Endothelial cell of umbilical vein (primary cell): ENCODE results near the gene LGALS1. TPM values are rescaled to one million over a fixed set of nuclear protein-coding genes. Genes with fewer than 3 reads are reported as not detected.

ENCODE experiments used
- BruUV-seq: library from RNA; stranded (reverse); fragments of 400-500 nt; replicated peaks from 2 replicates; lab custom pipeline; 2021; lab: Mats Ljungman, UMichigan
- CTCF ChIA-PET: fragments of 300-600, 350-600 bp; sonication (Branson Sonifier 250); formaldehyde crosslinking; loops from one replicate; lab custom pipeline; 2021; ENCODE audit warnings: antibody characterized with exemption, inconsistent platforms; lab: Charles Lee
- POLR2A ChIA-PET: fragments of 300-600, 350-600 bp; sonication (Branson Sonifier 250); formaldehyde crosslinking; loops from one replicate; lab custom pipeline; 2021; ENCODE audit warnings: antibody characterized with exemption, inconsistent platforms; lab: Charles Lee
- DNase-seq: peaks from one replicate; pipeline ENCODE4 v3.0.0-alpha.2; 2011; ENCODE audit warnings: low read depth, low spot score
- FAIRE-seq: peaks from 2 replicates; lab custom pipeline; 2011; peaks lifted over from hg19 to GRCh38; lab: Jason Lieb, UNC
- H2AFZ ChIP-seq: 2 replicates; pipeline ENCODE4 v1.6.0; 2012; ENCODE audit warnings: low read depth, low read length, control low read depth, inconsistent platforms
- H3K27ac ChIP-seq: 2 replicates; pipeline ENCODE4 v1.5.1; 2011; ENCODE audit warnings: low read depth, mild to moderate bottlenecking, control low read depth, low read length, moderate library complexity; ENCODE audit not compliant: insufficient read depth
- H3K27me3 ChIP-seq, 2 experiments: 2 replicates each; pipeline versions ENCODE4 v1.6.0 to v1.6.1; 2011; ENCODE audit warnings: low read length in 2 of 2, mixed read lengths in 1 of 2; ENCODE audit not compliant: control insufficient read depth in 2 of 2, insufficient read depth in 2 of 2
- H3K36me3 ChIP-seq, 2 experiments: 2 replicates in 1 of 2; 3 replicates in 1 of 2; pipeline ENCODE4 v1.5.1; 2011; ENCODE audit warnings: low read length in 2 of 2, mild to moderate bottlenecking in 1 of 2, moderate library complexity in 1 of 2; ENCODE audit not compliant: control insufficient read depth in 2 of 2, insufficient read depth in 2 of 2; ENCODE audit errors: extremely low read depth in 1 of 2
- H3K4me1 ChIP-seq: 3 replicates; pipeline ENCODE4 v1.5.1; 2011; ENCODE audit warnings: mild to moderate bottlenecking, low read length; ENCODE audit not compliant: control insufficient read depth, insufficient read depth; ENCODE audit errors: extremely low read depth
- H3K4me2 ChIP-seq: 2 replicates; pipeline ENCODE4 v1.6.1; 2011; ENCODE audit warnings: low read length, control low read depth, mixed read lengths; ENCODE audit not compliant: insufficient read depth
- H3K4me3 ChIP-seq, 3 experiments: fragments of 200-600 bp in 1 of 3; sonication (generic), shearing (Covaris generic) in 1 of 3; replicated peaks in 1 of 3; 2 replicates each; pipeline ENCODE4 v1.5.1; 2011 to 2016; ENCODE audit warnings: control low read depth in 3 of 3, low read length in 3 of 3, mild to moderate bottlenecking in 2 of 3, inconsistent platforms in 1 of 3, low read depth in 1 of 3, moderate library complexity in 1 of 3; ENCODE audit not compliant: insufficient read depth in 1 of 3
- H3K79me2 ChIP-seq: 2 replicates; pipeline ENCODE4 v1.6.0; 2012; ENCODE audit warnings: low read length, inconsistent platforms; ENCODE audit not compliant: control insufficient read depth, insufficient read depth
- H3K9ac ChIP-seq: replicated peaks from 2 replicates; pipeline ENCODE3; 2011; ENCODE audit warnings: low read length, control low read depth; ENCODE audit not compliant: insufficient read depth; ENCODE audit errors: extremely low read depth
- H3K9me1 ChIP-seq: replicated peaks from 3 replicates; pipeline ENCODE4 v1.6.0; 2011; ENCODE audit warnings: mild to moderate bottlenecking, low read length; ENCODE audit not compliant: control insufficient read depth, insufficient read depth; ENCODE audit errors: extremely low read depth
- H3K9me3 ChIP-seq: replicated peaks from 2 replicates; pipeline ENCODE4 v1.5.1; 2012; ENCODE audit warnings: low read length, inconsistent platforms; ENCODE audit not compliant: control insufficient read depth, insufficient read depth
- H4K20me1 ChIP-seq: replicated peaks from 2 replicates; pipeline ENCODE3; 2011; ENCODE audit warnings: mild to moderate bottlenecking, low read length; ENCODE audit not compliant: control insufficient read depth, insufficient read depth; ENCODE audit errors: extremely low read depth
- EZH2 ChIP-seq: IDR thresholded peaks from 2 replicates; pipeline ENCODE4 v1.6.1; 2012; ENCODE audit warnings: borderline replicate concordance, low read depth, mild to moderate bottlenecking, moderate library complexity, low read length, inconsistent platforms; ENCODE audit not compliant: severe bottlenecking
- FOS ChIP-seq: IDR thresholded peaks from 2 replicates; pipeline ENCODE4 v1.6.1; 2011; ENCODE audit warnings: mild to moderate bottlenecking, low read length, moderate library complexity, borderline replicate concordance; ENCODE audit not compliant: insufficient read depth
- GATA2 ChIP-seq: IDR thresholded peaks from 2 replicates; pipeline ENCODE4 v1.7.0; 2011; ENCODE audit warnings: low read depth, mild to moderate bottlenecking, moderate library complexity, mixed read lengths, low read length; ENCODE audit not compliant: insufficient read length, insufficient read depth
- JUN ChIP-seq: IDR thresholded peaks from 2 replicates; pipeline ENCODE4 v1.6.1; 2011; ENCODE audit warnings: borderline replicate concordance, low read depth; ENCODE audit not compliant: insufficient read length, insufficient read depth
- MYC ChIP-seq: IDR thresholded peaks from one replicate; pipeline ENCODE4 v1.6.1; 2011; ENCODE audit warnings: mild to moderate bottlenecking, low read depth, low read length
- POLR2A ChIP-seq: IDR thresholded peaks from 2 replicates; pipeline ENCODE4 v1.6.1; 2012; ENCODE audit warnings: low read depth, mild to moderate bottlenecking, control low read depth, low read length
- POLR2AphosphoS5 ChIP-seq: IDR thresholded peaks from 2 replicates; pipeline ENCODE4 v1.6.1; 2012; ENCODE audit warnings: low read depth, mild to moderate bottlenecking, control low read depth, low read length, moderate library complexity; ENCODE audit not compliant: insufficient read depth
- dilution Hi-C: fragments of 300-500 bp; cut with MboI; formaldehyde crosslinking; loops from one replicate; pipeline ENCODE4 v1.15.0; 2019; ENCODE audit warnings: low sequenced_read_pairs; ENCODE audit not compliant: extremely low pct_ligation_motif_present
- intact Hi-C: fragments of 100-400 bp; cut with micrococcal nuclease; formaldehyde crosslinking; loops from one replicate; pipeline ENCODE4 v1.10.0; 2022
- polyA plus RNA-seq, 4 experiments: library from polyadenylated mRNA; depleted of rRNA in 3 of 4; stranded (reverse) in 3 of 4; unstranded in 1 of 4; fragments of >200 nt; gene quantifications; 2 replicates each; pipeline versions ENCODE4 v1.2.1 to v1.2.3, GENCODE V29; 2011 to 2012; ENCODE audit warnings: missing spikeins in 1 of 4
- total RNA-seq: library from RNA; stranded (reverse); gene quantifications from 2 replicates; pipeline ENCODE4 v1.2.3, GENCODE V29; 2021
- TF ChIP-seq, protein P1 (sequence below): IDR thresholded peaks from 2 replicates; pipeline ENCODE4 v1.6.1; 2011; ENCODE audit not compliant: insufficient read depth, insufficient read length
- TF ChIP-seq, protein P2 (sequence below), 2 donors: IDR thresholded peaks; 1 replicate in 1 of 2; 2 replicates in 1 of 2; pipeline ENCODE4 v1.5.1; 2011; ENCODE audit warnings: low read length in 2 of 2, mild to moderate bottlenecking in 2 of 2, moderate library complexity in 2 of 2, control low read depth in 1 of 2, inconsistent platforms in 1 of 2, low read depth in 1 of 2; ENCODE audit not compliant: insufficient read depth in 1 of 2; ENCODE audit errors: extremely low read depth in 1 of 2

The LGALS1 gene
- total and polyA plus RNA-seq, 2 donors (not counting 3 experiments of a cell fraction or from before 2014, with no cell fraction given), result 2,698 to 13,642 TPM

DNA sequence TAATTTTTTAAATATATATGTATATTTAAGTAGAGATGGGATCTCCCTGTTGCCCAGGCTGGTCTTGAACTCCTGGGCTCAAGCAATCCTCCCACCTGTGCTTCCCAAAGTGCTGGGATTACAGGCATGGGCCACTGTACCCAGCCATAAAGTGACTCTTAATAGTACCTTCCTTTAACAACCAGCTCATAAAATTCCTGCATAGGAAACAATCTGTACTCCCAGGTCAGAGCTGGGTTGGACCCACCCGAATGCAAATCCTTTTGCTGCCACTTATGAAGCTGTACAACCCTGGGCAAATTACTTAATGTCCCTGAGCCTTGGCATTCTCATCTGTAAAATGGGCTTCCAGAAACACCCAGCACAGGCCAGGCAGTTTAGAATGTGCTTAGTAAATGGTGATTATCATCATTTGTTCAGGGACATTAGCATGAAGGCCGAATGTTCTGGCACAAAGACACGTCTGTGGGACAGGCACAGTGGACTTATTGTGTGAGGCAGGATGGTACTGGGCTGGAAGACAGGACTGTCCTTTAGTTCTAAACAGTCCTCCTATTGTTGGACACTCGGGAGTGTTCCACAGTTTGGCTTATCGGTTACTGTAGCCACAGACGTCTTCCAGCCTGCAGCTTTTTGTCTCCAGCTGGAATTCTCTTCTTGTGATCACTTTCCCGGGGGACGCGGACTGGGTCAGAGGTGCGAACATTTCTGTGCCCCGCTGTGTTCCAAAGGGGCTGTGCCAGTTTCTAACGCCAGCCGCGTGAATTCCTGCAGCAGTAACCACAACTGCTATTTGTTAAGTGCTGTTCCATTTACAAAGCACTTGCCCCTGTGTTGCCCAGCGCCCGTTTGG is 11.0 kb upstream of the LGALS1 start:
- POLR2A ChIA-PET, result no interaction called here
- H3K27me3 ChIP-seq, result no peaks in the 10 kb centered on the region
- no peak overlapping the region for H3K9ac ChIP-seq
- FAIRE-seq (no peak), DNase-seq (no peak)
- BruUV-seq, result no TSS peak
- no peaks in the 10 kb centered on the region for H4K20me1 ChIP-seq
- peaks cover 5% of the 10 kb centered on the region for H3K4me1 ChIP-seq
- intact Hi-C loops, result no loop called here
- no peaks in the 10 kb centered on the region for H3K9me1 ChIP-seq
- H3K79me2 ChIP-seq, result peaks cover 28% of the 10 kb centered on the region
- no peak overlapping the region for H3K4me3 ChIP-seq
- peaks cover 0 to 10% of the 10 kb centered on the region in 2 experiments for H3K36me3 ChIP-seq
- no peaks in the 10 kb centered on the region for H3K9me3 ChIP-seq
- CTCF ChIA-PET, result interaction anchor here (0.7 to 8.6 kb wide), 7 partner anchors 8 to 62 kb away, joined by 3 to 220 read pairs (median 4); partner anchors contain the start of gene NOL12
- TF ChIP-seq, protein P1, sequence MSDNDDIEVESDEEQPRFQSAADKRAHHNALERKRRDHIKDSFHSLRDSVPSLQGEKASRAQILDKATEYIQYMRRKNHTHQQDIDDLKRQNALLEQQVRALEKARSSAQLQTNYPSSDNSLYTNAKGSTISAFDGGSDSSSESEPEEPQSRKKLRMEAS, result no peak
- TF ChIP-seq JUN (no peak), POLR2AphosphoS5 (no peak), POLR2A (no peak), GATA2 (no peak)
- no peak overlapping the region for H3K4me2 ChIP-seq
- no peak overlapping the region for H2AFZ ChIP-seq
- H3K27ac ChIP-seq, result no peak overlapping the region
- dilution Hi-C loops, result no loop called here

DNA sequence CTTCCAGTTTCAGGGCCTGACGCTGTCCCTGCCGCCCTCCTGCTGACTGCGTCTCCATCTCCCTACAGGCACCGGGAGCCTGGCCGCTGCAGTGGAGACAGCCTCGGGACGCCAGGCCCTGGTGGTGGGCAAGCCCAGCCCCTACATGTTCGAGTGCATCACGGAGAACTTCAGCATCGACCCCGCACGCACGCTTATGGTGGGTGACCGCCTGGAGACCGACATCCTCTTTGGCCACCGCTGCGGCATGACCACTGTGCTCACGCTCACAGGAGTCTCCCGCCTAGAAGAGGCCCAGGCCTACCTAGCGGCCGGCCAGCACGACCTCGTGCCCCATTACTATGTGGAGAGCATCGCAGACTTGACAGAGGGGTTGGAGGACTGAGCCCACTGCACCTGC is 9.9 kb upstream of the LGALS1 start:
- H3K36me3 ChIP-seq, result peaks cover 0 to 10% of the 10 kb centered on the region in 2 experiments
- H4K20me1 ChIP-seq, result no peaks in the 10 kb centered on the region
- H2AFZ ChIP-seq, result no peak overlapping the region
- H3K9me1 ChIP-seq, result no peaks in the 10 kb centered on the region
- dilution Hi-C loops, result no loop called here
- no peak overlapping the region for H3K27ac ChIP-seq
- intact Hi-C loops, result no loop called here
- H3K27me3 ChIP-seq, result no peaks in the 10 kb centered on the region
- no peak overlapping the region for H3K4me3 ChIP-seq
- ChIA-PET POLR2A (no interaction called here), CTCF (interaction anchor here (8.6 kb wide), 1 partner anchor 17 kb away, joined by 220 read pairs; the partner anchor contains the start of gene NOL12)
- peaks cover 17% of the 10 kb centered on the region for H3K79me2 ChIP-seq
- H3K4me1 ChIP-seq, result no peaks in the 10 kb centered on the region
- BruUV-seq, result no TSS peak
- TF ChIP-seq, protein P2, sequence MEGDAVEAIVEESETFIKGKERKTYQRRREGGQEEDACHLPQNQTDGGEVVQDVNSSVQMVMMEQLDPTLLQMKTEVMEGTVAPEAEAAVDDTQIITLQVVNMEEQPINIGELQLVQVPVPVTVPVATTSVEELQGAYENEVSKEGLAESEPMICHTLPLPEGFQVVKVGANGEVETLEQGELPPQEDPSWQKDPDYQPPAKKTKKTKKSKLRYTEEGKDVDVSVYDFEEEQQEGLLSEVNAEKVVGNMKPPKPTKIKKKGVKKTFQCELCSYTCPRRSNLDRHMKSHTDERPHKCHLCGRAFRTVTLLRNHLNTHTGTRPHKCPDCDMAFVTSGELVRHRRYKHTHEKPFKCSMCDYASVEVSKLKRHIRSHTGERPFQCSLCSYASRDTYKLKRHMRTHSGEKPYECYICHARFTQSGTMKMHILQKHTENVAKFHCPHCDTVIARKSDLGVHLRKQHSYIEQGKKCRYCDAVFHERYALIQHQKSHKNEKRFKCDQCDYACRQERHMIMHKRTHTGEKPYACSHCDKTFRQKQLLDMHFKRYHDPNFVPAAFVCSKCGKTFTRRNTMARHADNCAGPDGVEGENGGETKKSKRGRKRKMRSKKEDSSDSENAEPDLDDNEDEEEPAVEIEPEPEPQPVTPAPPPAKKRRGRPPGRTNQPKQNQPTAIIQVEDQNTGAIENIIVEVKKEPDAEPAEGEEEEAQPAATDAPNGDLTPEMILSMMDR (IDR thresholded peaks at IDR 0.05; ENCODE audit: extremely low read depth in 1 of 2, insufficient read depth in 1 of 2, low read depth in 1 of 2, low read length in 2 of 2), result no peak
- TF ChIP-seq GATA2 (no peak), POLR2A (no peak), FOS (no peak), MYC (no peak), EZH2 (no peak), JUN (no peak), POLR2AphosphoS5 (no peak)
- TF ChIP-seq, protein P1, result no peak
- FAIRE-seq (no peak), DNase-seq (no peak)
- H3K4me2 ChIP-seq, result no peak overlapping the region
- H3K9me3 ChIP-seq, result no peaks in the 10 kb centered on the region
- H3K9ac ChIP-seq, result no peak overlapping the region
